ENCODE measurements around the gene RASEF.

RASEF gene

DNA sequence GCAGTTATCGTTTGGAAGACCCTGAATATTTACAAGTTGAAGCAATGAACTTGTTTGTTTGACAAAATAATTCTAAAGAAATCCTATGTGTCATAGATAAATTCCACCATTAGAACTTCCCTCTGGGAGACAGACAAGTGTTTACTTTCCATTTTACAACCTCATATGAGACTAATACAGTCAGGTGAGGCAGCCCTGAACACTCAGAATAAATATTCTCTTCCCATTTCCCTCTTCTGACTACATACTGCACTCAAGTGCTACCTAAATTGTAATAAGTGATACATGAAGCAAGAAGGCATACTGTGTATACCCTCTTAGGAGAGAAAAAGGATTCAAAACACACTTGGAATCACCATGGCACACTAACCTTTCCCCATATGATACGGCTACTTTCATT is 6.8 kb downstream of the RASEF start:
- TF ChIP-seq, protein P1, sequence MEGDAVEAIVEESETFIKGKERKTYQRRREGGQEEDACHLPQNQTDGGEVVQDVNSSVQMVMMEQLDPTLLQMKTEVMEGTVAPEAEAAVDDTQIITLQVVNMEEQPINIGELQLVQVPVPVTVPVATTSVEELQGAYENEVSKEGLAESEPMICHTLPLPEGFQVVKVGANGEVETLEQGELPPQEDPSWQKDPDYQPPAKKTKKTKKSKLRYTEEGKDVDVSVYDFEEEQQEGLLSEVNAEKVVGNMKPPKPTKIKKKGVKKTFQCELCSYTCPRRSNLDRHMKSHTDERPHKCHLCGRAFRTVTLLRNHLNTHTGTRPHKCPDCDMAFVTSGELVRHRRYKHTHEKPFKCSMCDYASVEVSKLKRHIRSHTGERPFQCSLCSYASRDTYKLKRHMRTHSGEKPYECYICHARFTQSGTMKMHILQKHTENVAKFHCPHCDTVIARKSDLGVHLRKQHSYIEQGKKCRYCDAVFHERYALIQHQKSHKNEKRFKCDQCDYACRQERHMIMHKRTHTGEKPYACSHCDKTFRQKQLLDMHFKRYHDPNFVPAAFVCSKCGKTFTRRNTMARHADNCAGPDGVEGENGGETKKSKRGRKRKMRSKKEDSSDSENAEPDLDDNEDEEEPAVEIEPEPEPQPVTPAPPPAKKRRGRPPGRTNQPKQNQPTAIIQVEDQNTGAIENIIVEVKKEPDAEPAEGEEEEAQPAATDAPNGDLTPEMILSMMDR (conservative IDR thresholded peaks at IDR 0.05): no peak

DNA sequence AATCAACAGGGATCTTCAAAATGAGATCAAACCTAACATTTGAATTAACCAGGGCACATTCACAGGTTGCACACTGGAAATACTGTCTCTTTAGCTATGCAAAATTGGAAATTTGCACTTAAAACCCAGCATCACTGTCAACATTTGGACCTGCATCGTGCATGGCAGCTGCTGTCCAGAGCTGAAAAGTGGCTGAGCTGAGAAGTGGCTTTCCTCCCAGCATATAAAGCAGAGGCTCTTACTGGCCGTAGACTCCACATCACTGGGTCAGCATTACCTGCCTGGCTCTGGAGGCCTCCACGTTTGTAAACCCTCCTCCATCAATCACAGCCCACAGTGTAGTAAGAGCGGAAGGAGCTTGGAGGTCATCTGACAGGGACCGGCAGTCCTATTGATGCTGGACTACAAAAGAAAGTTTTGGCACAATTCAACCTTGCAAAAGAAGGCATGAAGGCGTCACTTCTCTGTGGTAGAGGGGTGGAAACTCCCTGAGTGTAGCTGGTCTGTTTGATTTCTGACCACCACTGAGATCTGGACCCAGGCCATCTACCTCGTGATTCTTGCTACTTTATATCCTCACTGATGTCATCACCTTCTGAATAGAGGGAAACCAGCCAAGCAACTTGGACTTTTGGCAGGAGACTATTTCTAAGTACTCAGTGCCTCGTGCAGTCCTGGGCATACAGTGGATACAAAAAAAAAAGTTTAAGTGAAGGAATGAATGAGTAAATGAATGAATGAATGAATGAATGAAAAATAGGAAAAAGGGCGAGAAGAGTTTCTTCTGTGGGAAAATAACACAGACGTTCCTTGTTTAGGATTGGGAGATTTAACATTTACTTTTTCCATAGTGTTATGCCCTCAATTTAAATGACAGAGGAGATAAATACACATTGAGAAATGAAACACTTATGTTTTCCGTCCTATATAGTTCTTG is 14.8 kb downstream of the RASEF start:
- H3K27ac ChIP-seq: peak overlapping the region; percentile 75
- TF ChIP-seq, protein P1 (conservative IDR thresholded peaks at IDR 0.05): no peak

More for the DNA sequence above, 6.8 kb downstream of the RASEF start:
- peak overlapping the region; percentile 73 for H3K27ac ChIP-seq

- TF ChIP-seq, protein P1 (conservative IDR thresholded peaks at IDR 0.05): no peak
- peak overlapping the region; percentile 94 for H3K27ac ChIP-seq
These were observed 19.3 kb downstream of the RASEF start for GRCh38 chr9:83043597-83043996.

- TF ChIP-seq, protein P1 (conservative IDR thresholded peaks at IDR 0.05): no peak
- peak overlapping the region; percentile 94 for H3K27ac ChIP-seq
These were observed 21.2 kb downstream of the RASEF start for GRCh38 chr9:83041771-83042170.

GRCh38 chr9:83039303-83039702 is 23.6 kb downstream of the RASEF start:
- TF ChIP-seq, protein P1 (conservative IDR thresholded peaks at IDR 0.05): no peak
- peak overlapping the region; percentile 94 for H3K27ac ChIP-seq

DNA sequence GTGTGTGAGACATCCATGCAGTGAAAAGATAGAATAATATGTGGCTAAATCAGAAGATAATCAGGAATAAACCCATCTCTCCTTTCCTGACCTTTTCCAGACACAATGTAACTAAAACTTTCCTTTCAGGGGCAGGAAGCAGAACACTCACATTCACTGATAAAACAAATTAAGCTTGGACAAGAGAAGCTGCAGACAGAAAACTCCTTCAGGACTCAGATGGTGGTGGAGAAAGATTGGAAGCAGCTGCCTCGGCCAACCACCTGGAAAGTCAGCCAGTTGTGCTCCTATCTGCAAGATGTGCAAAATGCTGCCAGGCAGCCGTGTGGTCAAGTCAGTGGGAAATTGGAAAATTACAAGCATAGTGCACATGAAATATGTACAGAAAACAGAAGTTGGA is 26.9 kb downstream of the RASEF start:
- TF ChIP-seq, protein P1 (conservative IDR thresholded peaks at IDR 0.05): no peak
- no peak overlapping the region for H3K27ac ChIP-seq

DNA sequence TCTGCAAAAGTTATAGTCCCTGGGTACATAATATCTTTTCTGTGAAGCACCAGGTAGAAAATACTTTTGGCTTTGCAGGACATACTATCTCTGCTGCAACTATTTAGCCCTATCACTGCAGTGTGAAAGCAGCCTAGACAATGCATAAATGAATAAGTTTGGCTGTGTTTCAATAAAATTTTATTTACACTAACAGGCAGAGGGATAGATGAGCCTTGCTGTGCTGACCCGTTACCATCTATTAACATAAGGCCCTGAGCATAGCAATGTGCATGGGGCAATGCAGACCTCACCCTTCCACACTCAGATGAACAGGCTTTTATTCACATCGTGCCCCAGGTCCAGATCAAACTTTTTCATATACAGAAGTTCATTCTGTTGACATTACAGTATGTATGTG is 27.8 kb downstream of the RASEF start:
- TF ChIP-seq, protein P1 (conservative IDR thresholded peaks at IDR 0.05): no peak

More for the DNA sequence above, 27.8 kb downstream of the RASEF start:
- no peak overlapping the region for H3K27ac ChIP-seq

All from VCaP (cell line).